HEK293 (cell line): ENCODE results near the gene STPG2.

Experiments used
- CTCF ChIA-PET: fragments of 350-600 bp; formaldehyde crosslinking; extraction: SDS; loops from one replicate; lab custom pipeline; 2021; ENCODE audit warnings: antibody characterized with exemption; lab: Yijun Ruan, JAX
- POLR2A ChIA-PET: fragments of 300-600 bp; formaldehyde crosslinking; extraction: SDS; loops from one replicate; lab custom pipeline; 2020; ENCODE audit warnings: antibody characterized with exemption, inconsistent platforms; lab: Yijun Ruan, JAX
- H3K27ac ChIP-seq: fragments of 200-500 bp; sonication (Bioruptor generic); 2 replicates; pipeline ENCODE4 v1.5.1; 2014; ENCODE audit warnings: low read depth, low read length, control low read depth, inconsistent platforms; ENCODE audit errors: extremely low read depth
- H3K36me3 ChIP-seq, 2 experiments: fragments of 200-500 bp in 1 of 2; sonication (Bioruptor generic) in 1 of 2; 1 replicate in 1 of 2; 2 replicates in 1 of 2; pipeline ENCODE4 v1.5.1; 2014 to 2017; ENCODE audit warnings: inconsistent platforms in 2 of 2, low read length in 2 of 2; ENCODE audit not compliant: control insufficient read depth in 2 of 2, insufficient read depth in 1 of 2
- H3K4me1 ChIP-seq: fragments of 200-500 bp; sonication (Bioruptor generic); 2 replicates; pipeline ENCODE4 v1.5.1; 2014; ENCODE audit warnings: mild to moderate bottlenecking, low read length, inconsistent platforms; ENCODE audit not compliant: control insufficient read depth, insufficient read depth
- H3K4me3 ChIP-seq: 2 replicates; pipeline ENCODE4 v1.5.1; 2011; ENCODE audit warnings: low read depth, mild to moderate bottlenecking, control low read depth, low read length, moderate library complexity
- H3K9me3 ChIP-seq: fragments of 200-500 bp; sonication (Bioruptor generic); 2 replicates; pipeline ENCODE4 v1.5.1; 2014; ENCODE audit warnings: low read depth, low read length, inconsistent platforms; ENCODE audit not compliant: control insufficient read depth, insufficient read depth
- SCRT1 ChIP-seq: fragments of 450-650 bp; formaldehyde crosslinking; IDR thresholded peaks from 2 replicates; pipeline ENCODE4 v1.5.1; 2016; ENCODE audit warnings: missing biosample characterization, missing genetic modification characterization, borderline replicate concordance
- SETDB1 ChIP-seq: IDR thresholded peaks from one replicate; pipeline ENCODE4 v1.6.1; 2017; ENCODE audit warnings: mild to moderate bottlenecking, low read length, moderate library complexity, mixed read lengths; ENCODE audit not compliant: insufficient read length
- TRIM28 ChIP-seq: IDR thresholded peaks from 2 replicates; pipeline ENCODE4 v1.6.1; 2011; ENCODE audit warnings: low read length, control low read depth, borderline replicate concordance
- ZBTB7A ChIP-seq: fragments of 450-650 bp; formaldehyde crosslinking; IDR thresholded peaks from 2 replicates; pipeline ENCODE4 v1.5.1; 2016; ENCODE audit warnings: low read depth, missing biosample characterization, missing genetic modification characterization
- ZIC2 ChIP-seq: fragments of 450-650 bp; formaldehyde crosslinking; IDR thresholded peaks from 2 replicates; pipeline ENCODE4 v1.5.1; 2016; ENCODE audit warnings: missing biosample characterization, missing genetic modification characterization
- ZNF2 ChIP-seq: fragments of 450-650 bp; formaldehyde crosslinking; IDR thresholded peaks from 2 replicates; pipeline ENCODE4 v1.5.1; 2016; ENCODE audit warnings: missing biosample characterization, missing genetic modification characterization
- ZNF248 ChIP-seq: fragments of 450-650 bp; formaldehyde crosslinking; IDR thresholded peaks from 2 replicates; pipeline ENCODE4 v1.5.1; 2017; ENCODE audit warnings: missing biosample characterization, missing genetic modification characterization
- ZNF473 ChIP-seq: fragments of 450-650 bp; formaldehyde crosslinking; IDR thresholded peaks from 2 replicates; pipeline ENCODE4 v1.5.1; 2017; ENCODE audit warnings: missing biosample characterization, missing genetic modification characterization
- ZNF654 ChIP-seq: fragments of 450-650 bp; formaldehyde crosslinking; IDR thresholded peaks from 2 replicates; pipeline ENCODE4 v1.5.1; 2016; ENCODE audit warnings: low read depth, missing biosample characterization, missing genetic modification characterization
- ZNF785 ChIP-seq: fragments of 450-650 bp; formaldehyde crosslinking; IDR thresholded peaks from 2 replicates; pipeline ENCODE4 v1.5.1; 2016; ENCODE audit warnings: missing biosample characterization, missing genetic modification characterization
- TF ChIP-seq, protein P1 (sequence below): fragments of 450-650 bp; formaldehyde crosslinking; IDR thresholded peaks from 2 replicates; pipeline ENCODE4 v1.5.1; 2016; ENCODE audit warnings: missing biosample characterization, missing genetic modification characterization
- TF ChIP-seq, protein P2 (sequence below): fragments of 450-650 bp; formaldehyde crosslinking; IDR thresholded peaks from 2 replicates; pipeline ENCODE4 v1.5.1; 2016; ENCODE audit warnings: missing biosample characterization, missing genetic modification characterization
- TF ChIP-seq, protein P3 (sequence below): fragments of 450-650 bp; formaldehyde crosslinking; IDR thresholded peaks from 2 replicates; pipeline ENCODE4; 2016; ENCODE audit warnings: missing biosample characterization, missing genetic modification characterization
- TF ChIP-seq, protein P4 (sequence below): fragments of 450-650 bp; formaldehyde crosslinking; IDR thresholded peaks from 2 replicates; pipeline ENCODE4 v1.5.1; 2016; ENCODE audit warnings: missing biosample characterization, missing genetic modification characterization
- TF ChIP-seq, protein P5 (sequence below): fragments of 450-650 bp; formaldehyde crosslinking; IDR thresholded peaks from 2 replicates; pipeline ENCODE4 v1.5.1; 2016; ENCODE audit warnings: missing biosample characterization, missing genetic modification characterization, borderline replicate concordance

The STPG2 gene

DNA sequence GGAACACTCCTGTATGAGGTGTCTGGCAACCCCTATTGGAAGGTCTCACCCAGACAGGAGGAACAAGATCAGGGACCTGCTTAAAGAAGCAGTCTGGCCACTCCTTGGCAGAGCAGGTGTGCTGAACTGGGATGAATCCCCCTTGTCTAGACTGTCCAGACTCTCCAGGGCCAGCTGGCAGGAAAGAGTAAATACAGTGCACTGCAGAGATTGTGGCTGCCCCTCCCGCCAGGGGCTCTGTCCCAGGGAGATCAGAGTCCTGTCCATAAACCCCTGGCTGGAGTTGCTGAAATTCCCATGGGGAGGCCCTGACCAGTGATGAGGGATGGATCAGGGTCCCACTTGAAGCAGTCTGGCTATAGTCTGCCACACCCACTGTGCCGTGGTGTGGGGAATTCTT is 17.7 kb downstream of the STPG2 start:
- no peak overlapping the region for H3K4me3 ChIP-seq
- POLR2A ChIA-PET = no interaction called here
- TF ChIP-seq, protein P1, sequence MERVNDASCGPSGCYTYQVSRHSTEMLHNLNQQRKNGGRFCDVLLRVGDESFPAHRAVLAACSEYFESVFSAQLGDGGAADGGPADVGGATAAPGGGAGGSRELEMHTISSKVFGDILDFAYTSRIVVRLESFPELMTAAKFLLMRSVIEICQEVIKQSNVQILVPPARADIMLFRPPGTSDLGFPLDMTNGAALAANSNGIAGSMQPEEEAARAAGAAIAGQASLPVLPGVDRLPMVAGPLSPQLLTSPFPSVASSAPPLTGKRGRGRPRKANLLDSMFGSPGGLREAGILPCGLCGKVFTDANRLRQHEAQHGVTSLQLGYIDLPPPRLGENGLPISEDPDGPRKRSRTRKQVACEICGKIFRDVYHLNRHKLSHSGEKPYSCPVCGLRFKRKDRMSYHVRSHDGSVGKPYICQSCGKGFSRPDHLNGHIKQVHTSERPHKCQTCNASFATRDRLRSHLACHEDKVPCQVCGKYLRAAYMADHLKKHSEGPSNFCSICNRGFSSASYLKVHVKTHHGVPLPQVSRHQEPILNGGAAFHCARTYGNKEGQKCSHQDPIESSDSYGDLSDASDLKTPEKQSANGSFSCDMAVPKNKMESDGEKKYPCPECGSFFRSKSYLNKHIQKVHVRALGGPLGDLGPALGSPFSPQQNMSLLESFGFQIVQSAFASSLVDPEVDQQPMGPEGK (tag by site-specific recombination) = no peak
- H3K9me3 ChIP-seq = no peaks in the 10 kb centered on the region
- H3K36me3 ChIP-seq = no peaks in the 10 kb centered on the region
- H3K4me1 ChIP-seq = no peaks in the 10 kb centered on the region
- CTCF ChIA-PET = no interaction called here
- no peak overlapping the region for H3K27ac ChIP-seq

DNA sequence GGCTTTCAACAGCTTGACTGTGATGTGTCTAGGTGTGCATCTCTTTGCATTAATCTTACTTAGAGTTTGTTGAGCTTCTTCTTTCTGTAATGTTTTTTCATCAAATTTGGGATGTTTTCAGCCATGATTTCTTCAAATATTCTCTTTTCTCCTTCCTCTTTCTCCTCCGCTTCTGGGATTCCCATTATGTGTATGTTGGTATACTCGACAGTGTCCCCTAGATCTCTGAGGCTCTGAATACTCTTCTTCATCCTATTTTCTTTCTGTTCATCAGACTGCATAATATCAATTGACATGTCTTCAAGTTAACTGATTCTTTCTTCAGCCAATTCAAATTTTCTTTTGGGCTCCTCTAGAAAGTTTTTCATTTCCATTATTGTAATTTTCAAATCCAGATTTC is 25.9 kb downstream of the STPG2 start:
- Histone ChIP-seq H3K4me1 (no peaks in the 10 kb centered on the region), H3K4me3 (no peak overlapping the region), H3K27ac (no peak overlapping the region), H3K36me3 (no peaks in the 10 kb centered on the region), H3K9me3 (no peaks in the 10 kb centered on the region)
- ChIA-PET POLR2A (no interaction called here), CTCF (no interaction called here)
- TF ChIP-seq TRIM28 (peak; percentile 87), ZNF248 (tag by site-specific recombination) (no peak), SETDB1 (peak; percentile 84)

DNA sequence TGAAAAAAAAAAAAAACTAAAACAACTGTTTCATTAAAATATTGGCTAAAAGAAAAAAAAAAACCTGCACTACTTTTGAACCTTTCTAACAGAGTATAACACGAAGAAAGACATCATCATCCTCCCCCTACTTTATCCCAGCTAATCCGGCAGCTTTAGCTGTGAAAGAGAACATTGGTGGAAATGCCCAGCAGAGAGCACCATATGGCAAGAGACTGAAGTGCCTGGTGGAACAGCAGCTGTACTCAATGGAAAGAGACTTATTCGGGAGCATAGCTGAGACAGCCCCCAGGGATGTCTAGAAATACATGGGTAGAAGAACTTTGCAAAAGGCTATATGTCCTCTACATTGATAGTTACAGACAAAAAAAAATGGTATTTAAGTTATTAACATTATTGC is 30.3 kb downstream of the STPG2 start:
- no peak overlapping the region for H3K27ac ChIP-seq
- H3K36me3 ChIP-seq = no peaks in the 10 kb centered on the region
- ChIA-PET POLR2A (no interaction called here), CTCF (interaction anchor here (0.7 to 1.2 kb wide), 3 partner anchors 20 to 945 kb away, joined by 3 to 5 read pairs (median 3); no protein-coding TSS in a partner anchor)
- H3K4me3 ChIP-seq = no peak overlapping the region
- peak; percentile 65 for TF ChIP-seq ZNF654 (tag by site-specific recombination)
- TF ChIP-seq, protein P2, sequence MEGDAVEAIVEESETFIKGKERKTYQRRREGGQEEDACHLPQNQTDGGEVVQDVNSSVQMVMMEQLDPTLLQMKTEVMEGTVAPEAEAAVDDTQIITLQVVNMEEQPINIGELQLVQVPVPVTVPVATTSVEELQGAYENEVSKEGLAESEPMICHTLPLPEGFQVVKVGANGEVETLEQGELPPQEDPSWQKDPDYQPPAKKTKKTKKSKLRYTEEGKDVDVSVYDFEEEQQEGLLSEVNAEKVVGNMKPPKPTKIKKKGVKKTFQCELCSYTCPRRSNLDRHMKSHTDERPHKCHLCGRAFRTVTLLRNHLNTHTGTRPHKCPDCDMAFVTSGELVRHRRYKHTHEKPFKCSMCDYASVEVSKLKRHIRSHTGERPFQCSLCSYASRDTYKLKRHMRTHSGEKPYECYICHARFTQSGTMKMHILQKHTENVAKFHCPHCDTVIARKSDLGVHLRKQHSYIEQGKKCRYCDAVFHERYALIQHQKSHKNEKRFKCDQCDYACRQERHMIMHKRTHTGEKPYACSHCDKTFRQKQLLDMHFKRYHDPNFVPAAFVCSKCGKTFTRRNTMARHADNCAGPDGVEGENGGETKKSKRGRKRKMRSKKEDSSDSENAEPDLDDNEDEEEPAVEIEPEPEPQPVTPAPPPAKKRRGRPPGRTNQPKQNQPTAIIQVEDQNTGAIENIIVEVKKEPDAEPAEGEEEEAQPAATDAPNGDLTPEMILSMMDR = 0 out of 2 replicates have a peak, but pooled peaks have one; percentile 23
- no peak for TF ChIP-seq ZBTB7A (tag by site-specific recombination)
- TF ChIP-seq, all 188 proteins: peak for 2
- H3K9me3 ChIP-seq = no peaks in the 10 kb centered on the region
- no peaks in the 10 kb centered on the region for H3K4me1 ChIP-seq

DNA sequence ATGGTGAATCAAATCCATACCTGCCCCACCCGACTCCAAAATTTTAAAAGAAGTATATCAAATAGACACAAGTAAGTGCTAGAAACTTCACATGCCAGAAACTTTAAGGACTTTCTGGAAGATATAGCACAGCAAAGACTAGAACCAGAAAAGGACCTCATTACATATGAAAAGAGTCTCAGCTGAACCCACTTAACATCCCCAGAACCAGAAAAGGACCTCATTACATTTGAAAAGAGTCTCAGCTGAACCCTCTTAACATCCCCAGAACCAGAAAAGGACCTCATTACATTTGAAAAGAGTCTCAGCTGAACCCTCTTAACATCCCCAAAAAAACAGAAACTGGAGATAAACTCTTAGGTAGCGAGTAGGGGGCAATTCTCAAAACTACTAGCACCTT is 32.3 kb downstream of the STPG2 start:
- Histone ChIP-seq H3K9me3 (no peaks in the 10 kb centered on the region), H3K27ac (no peak overlapping the region), H3K4me3 (no peak overlapping the region), H3K4me1 (no peaks in the 10 kb centered on the region), H3K36me3 (no peaks in the 10 kb centered on the region)
- ChIA-PET POLR2A (no interaction called here), CTCF (no interaction called here)
- no peak for TF ChIP-seq SCRT1
- no peak for TF ChIP-seq ZIC2
- TF ChIP-seq, protein P3, sequence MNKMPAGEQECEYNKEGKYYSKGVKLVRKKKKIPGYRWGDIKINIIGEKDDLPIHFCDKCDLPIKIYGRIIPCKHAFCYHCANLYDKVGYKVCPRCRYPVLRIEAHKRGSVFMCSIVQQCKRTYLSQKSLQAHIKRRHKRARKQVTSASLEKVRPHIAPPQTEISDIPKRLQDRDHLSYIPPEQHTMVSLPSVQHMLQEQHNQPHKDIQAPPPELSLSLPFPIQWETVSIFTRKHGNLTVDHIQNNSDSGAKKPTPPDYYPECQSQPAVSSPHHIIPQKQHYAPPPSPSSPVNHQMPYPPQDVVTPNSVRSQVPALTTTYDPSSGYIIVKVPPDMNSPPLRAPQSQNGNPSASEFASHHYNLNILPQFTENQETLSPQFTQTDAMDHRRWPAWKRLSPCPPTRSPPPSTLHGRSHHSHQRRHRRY (tag by site-specific recombination) = no peak
- no peak for TF ChIP-seq ZNF473 (tag by site-specific recombination)
- TF ChIP-seq ZNF2 = no peak
- TF ChIP-seq, protein P4, sequence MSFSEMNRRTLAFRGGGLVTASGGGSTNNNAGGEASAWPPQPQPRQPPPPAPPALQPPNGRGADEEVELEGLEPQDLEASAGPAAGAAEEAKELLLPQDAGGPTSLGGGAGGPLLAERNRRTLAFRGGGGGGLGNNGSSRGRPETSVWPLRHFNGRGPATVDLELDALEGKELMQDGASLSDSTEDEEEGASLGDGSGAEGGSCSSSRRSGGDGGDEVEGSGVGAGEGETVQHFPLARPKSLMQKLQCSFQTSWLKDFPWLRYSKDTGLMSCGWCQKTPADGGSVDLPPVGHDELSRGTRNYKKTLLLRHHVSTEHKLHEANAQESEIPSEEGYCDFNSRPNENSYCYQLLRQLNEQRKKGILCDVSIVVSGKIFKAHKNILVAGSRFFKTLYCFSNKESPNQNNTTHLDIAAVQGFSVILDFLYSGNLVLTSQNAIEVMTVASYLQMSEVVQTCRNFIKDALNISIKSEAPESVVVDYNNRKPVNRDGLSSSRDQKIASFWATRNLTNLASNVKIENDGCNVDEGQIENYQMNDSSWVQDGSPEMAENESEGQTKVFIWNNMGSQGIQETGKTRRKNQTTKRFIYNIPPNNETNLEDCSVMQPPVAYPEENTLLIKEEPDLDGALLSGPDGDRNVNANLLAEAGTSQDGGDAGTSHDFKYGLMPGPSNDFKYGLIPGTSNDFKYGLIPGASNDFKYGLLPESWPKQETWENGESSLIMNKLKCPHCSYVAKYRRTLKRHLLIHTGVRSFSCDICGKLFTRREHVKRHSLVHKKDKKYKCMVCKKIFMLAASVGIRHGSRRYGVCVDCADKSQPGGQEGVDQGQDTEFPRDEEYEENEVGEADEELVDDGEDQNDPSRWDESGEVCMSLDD = no peak
- TF ChIP-seq, protein P5, sequence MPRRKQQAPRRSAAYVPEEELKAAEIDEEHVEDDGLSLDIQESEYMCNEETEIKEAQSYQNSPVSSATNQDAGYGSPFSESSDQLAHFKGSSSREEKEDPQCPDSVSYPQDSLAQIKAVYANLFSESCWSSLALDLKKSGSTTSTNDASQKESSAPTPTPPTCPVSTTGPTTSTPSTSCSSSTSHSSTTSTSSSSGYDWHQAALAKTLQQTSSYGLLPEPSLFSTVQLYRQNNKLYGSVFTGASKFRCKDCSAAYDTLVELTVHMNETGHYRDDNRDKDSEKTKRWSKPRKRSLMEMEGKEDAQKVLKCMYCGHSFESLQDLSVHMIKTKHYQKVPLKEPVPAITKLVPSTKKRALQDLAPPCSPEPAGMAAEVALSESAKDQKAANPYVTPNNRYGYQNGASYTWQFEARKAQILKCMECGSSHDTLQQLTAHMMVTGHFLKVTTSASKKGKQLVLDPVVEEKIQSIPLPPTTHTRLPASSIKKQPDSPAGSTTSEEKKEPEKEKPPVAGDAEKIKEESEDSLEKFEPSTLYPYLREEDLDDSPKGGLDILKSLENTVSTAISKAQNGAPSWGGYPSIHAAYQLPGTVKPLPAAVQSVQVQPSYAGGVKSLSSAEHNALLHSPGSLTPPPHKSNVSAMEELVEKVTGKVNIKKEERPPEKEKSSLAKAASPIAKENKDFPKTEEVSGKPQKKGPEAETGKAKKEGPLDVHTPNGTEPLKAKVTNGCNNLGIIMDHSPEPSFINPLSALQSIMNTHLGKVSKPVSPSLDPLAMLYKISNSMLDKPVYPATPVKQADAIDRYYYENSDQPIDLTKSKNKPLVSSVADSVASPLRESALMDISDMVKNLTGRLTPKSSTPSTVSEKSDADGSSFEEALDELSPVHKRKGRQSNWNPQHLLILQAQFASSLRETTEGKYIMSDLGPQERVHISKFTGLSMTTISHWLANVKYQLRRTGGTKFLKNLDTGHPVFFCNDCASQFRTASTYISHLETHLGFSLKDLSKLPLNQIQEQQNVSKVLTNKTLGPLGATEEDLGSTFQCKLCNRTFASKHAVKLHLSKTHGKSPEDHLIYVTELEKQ (tag by site-specific recombination) = no peak
- no peak for TF ChIP-seq ZNF785 (tag by site-specific recombination)
